HG02870 (cell line): ENCODE measurements around the gene FEM1C.

Experiments used
- ATAC-seq: cut with Tn5 transposase; IDR thresholded peaks from one replicate; pipeline ENCODE4 v1.9.1; 2021; ENCODE audit warnings: mild to moderate bottlenecking, moderate library complexity; ENCODE audit not compliant: unreplicated experiment

FEM1C gene, protein sequence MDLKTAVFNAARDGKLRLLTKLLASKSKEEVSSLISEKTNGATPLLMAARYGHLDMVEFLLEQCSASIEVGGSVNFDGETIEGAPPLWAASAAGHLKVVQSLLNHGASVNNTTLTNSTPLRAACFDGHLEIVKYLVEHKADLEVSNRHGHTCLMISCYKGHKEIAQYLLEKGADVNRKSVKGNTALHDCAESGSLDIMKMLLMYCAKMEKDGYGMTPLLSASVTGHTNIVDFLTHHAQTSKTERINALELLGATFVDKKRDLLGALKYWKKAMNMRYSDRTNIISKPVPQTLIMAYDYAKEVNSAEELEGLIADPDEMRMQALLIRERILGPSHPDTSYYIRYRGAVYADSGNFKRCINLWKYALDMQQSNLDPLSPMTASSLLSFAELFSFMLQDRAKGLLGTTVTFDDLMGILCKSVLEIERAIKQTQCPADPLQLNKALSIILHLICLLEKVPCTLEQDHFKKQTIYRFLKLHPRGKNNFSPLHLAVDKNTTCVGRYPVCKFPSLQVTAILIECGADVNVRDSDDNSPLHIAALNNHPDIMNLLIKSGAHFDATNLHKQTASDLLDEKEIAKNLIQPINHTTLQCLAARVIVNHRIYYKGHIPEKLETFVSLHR

DNA sequence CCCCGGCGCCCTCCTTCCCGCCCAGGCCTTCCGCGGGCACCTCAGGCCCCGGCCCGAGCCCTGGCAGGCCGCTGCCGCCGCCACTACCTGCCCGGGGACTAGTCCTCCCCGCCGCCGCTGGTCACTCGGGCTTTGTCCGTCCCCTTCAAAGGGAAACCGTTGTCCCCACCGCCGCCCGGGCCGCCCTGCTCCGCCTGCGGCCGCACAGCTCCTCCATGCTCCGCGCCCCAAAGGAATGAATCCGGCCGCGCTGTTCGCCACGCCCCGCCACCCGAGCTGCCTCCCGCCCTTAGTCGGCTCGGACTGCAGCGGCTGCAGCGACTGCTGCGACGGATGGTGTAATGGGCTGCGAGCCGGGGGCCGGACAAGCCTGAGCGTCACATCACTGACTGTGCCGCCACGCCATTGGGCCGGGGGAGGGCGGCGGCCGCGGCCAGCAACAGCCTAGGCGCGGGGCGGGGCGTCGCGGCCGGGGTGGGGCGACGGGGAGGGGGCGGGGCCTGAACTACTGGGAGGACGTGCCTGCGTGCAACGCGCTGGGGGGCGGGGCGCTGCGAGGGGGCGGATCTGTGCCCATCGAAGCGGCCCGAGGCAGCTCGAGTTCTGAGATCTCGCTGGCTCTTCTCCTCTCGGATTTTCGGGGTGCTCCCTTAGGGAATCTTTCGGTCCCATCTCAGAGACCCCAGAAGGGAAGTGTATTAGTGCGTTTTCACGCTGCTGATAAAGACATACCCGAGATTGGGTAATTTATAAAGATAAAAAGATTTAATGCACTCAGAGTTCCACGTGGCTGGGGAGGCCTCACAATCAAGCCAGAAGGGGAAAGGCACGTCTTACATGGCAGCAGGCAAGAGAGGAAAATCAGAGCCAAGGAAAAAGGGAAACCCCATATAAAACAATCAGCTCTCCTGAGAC is at the start of gene FEM1C:
Gene FEM1C (minus strand): TSS at position 340 of the 915 bp plus-strand sequence. CDS start 1,282 bp downstream, outside the sequence.
- ATAC-seq, result peak; percentile 95

DNA sequence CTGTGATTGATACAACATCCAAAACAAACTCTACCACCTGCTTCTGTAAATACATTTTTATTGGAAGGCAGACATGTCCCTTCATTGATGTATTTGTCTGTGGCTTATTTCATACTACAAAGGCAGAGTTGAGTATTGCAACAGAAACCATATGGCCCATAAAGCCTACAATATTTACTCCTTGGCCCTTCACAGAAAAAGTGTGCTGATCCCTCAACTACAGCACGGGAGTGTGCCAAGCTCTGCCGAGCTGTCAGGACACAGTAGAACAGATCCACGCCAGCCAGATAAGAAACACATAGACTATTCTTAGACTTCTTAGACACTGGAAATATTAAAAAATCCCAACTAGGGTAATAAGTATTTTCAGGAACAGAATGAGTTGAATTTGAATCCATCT is 44.5 kb upstream of the FEM1C start:
- ATAC-seq, result no peak

DNA sequence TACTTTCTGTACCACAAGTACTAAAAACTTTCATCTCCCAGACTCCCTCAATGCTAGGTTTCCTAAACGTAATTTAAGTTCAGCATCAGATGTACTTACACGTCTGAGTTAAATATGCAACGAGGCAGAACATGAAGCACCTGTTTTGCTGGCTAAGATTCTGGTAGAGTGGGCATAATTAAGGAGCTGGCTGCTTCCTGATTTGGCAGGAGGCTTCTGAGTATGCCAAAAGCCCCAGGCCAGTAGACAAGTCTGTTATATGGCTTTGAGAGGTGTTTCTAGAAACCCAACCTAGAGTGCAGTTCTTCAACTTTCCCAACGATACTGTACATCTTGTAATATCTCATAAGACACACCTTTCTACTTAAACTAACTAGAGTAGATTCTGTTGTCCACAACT is 44.1 kb upstream of the FEM1C start:
- ATAC-seq, result no peak

DNA sequence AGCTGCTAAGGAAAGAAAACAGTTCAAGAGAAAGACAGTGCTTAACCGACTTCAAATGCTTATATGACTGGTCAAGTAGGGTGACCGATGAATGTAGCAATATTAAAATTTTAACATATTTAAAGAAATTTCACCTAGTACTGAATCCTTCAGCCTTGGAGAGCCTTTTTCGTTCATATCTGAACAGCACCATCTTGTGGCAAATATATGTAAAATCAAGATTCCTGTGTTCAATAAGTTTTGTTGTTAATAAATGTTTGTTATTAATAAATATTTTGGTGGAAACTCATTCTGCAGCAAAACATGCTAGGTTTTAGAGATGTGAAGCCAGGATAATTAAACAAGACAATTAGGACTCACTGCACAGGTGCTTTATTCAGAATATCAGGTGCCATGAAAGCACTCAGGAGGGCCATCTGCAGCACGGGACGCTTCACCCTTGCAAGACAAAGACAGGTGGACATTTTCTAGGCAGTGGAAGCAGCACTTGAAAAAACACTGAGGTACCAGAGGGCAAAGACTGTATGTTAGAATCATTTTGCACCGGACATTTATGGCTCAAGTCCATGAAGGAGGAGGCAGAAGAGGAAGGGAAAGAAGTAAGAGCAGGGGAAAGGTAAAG is 42.1 kb upstream of the FEM1C start:
- ATAC-seq, result no peak

DNA sequence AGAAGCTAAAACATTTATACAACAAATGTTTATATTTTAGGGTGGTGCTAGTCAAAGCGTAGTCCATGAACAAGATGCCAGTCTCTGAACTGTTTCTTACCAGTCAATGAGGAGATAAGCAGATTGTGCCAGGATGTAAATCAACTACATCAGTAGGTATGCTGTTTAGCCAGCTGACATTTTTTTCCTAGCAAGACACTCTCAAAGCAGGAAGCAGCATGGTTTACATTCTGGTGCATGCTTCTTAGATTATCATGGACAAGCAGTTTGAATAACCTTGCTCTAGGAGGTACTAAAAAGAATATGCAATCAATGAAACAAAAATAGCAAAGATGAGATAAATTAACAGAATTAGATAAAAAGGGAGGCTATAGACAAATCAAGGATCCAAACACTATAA is 40.7 kb upstream of the FEM1C start:
- no peak for ATAC-seq

DNA sequence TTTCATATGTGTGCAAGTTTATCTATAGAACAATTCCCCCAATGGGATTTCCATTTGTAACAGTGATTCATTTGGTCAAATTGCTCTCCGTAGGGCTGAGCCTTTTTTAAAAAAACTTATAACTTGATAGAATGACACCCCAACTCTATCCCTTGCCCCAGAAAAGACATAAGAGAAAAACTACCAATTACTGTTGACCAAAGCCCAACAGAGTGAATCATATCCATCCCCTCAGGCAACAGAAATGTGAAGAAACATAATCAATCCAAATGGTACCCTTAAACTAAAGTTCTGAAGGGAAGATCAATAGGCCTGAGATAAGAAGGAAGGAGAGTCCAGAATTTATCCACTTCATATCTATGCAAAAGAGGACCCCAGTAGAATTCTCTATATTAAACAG is 39.9 kb upstream of the FEM1C start:
- ATAC-seq, result no peak

DNA sequence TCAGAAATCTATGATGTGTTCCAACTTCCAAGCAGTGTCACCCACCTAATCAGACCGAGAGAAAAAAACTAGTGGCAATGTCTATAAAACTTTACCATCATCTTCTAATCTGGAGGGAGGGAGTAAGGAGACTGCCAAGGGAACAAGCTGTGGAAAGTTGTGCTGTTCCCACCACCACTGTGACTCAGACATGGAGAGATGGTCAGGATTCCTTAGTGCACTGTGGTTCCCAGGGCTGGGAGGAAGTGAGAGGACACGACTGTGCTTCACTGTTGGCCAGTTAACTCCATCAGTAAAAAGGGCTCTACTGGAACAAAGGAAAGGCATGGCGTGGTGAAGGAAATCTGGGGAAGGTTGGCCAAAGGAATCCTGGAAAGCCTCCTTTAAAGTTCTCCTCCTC is 38.9 kb upstream of the FEM1C start:
- no peak for ATAC-seq

DNA sequence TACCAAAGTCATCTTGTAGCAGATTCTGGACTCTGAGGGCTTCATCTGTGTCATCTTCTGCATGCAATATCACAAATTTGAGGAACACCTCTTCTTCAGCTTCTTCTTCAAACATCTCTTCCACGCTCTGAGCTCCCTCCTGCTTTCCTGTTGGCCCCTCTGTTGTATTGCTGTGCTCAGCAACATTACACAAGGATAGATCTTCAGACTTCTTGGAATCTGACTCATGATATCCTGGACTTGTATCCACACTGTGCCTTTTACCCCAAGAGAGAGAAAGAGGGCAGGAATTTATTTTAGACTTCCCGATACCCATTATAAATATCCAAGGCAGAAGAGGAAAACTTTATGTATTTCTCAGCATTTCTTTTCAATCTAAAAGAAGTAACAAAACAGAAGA is 36.4 kb upstream of the FEM1C start:
- no peak for ATAC-seq

DNA sequence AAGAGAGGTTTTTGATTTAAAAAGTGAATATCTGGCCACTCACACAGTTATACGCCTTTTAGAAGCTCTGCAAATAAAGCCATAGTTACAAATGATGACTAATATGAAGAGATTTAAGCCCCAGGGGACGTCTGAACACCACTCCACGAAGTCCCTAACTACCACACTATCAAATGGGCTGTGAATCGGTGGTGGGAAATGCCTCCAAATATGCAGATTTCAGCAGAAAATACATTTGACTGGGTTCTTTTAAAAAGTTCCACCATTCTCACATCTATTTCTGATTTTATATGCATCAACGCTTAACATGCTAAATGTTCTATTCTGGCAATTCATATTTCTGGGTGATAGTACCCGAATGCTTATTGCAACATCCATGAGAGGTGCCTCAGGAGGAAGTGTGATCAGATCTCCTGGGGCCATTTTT is 35.2 kb upstream of the FEM1C start:
- peak; percentile 56 for ATAC-seq

DNA sequence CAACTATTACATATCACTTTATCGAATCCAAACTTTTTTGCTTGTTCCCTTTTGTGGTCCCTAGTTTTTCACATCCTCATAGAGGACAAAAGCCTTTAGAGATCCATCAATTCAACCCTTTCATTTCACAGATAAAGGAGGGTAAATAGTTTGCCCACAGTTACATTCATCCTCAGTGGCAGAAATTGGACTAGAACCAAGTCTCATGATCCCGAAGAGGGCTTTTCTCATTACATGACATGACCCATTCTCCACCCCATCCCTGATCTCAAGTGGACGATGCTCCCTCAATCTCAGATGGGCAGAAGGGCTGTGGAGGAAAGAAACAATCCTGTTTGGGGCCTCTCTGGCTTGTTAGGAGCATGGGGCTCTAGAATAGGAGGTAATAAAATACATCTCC is 34.6 kb upstream of the FEM1C start:
- ATAC-seq, result no peak

DNA sequence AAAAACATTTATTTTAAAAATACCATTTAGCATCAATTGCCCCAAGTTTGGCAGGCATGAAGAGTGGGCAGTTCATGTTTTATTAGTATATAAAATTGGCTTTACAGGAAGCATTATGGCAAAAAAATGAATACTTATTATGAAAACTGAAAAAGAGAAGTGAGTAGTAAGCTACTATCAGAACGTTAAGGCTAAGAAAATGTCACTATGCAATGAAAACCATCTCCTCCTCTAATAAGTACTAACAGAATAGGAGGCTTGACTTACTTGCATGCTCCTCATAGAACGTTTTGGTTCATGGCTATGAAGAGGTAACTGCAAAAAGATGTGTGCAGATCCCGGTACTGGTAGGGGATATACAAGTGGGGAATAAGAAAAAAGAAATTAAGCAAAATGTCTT is 34.1 kb upstream of the FEM1C start:
- peak; percentile 39 for ATAC-seq

DNA sequence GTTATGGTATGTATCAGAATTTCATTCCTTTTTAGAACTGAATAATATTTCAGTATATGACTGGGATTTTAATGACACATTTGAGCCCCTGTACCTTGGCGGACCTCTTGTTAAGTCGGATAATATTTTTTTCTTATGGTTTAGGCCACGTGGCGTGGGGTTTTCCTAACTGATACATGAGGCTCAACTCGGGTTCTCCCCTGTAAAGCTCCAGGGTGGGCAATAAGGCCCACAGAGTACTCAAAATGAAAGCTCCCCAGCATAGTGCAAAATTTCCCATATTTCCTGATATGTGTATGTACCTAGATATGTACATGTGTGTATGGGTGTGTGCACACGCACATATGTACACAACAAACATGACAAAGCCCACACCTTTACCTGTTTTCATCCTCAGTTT is 33.2 kb upstream of the FEM1C start:
- ATAC-seq, result peak; percentile 26

DNA sequence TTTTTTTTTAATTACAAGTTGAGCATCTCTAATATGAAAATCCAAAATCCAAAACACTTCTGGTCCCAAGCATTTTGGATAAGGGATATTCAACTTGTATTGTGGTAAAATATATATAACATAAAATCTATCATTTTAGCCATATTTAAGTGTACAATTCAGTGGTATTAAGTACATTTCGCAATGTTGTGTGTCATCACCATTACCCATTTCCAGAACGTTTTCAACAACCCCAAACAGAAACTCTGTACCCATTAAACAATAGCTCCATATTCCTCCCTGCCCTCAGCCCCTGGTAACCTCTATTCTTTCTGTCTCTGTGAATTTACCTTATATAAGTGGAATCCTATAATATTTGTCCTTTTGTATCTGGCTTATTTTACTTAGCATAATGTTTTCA is 32.8 kb upstream of the FEM1C start:
- ATAC-seq, result no peak

DNA sequence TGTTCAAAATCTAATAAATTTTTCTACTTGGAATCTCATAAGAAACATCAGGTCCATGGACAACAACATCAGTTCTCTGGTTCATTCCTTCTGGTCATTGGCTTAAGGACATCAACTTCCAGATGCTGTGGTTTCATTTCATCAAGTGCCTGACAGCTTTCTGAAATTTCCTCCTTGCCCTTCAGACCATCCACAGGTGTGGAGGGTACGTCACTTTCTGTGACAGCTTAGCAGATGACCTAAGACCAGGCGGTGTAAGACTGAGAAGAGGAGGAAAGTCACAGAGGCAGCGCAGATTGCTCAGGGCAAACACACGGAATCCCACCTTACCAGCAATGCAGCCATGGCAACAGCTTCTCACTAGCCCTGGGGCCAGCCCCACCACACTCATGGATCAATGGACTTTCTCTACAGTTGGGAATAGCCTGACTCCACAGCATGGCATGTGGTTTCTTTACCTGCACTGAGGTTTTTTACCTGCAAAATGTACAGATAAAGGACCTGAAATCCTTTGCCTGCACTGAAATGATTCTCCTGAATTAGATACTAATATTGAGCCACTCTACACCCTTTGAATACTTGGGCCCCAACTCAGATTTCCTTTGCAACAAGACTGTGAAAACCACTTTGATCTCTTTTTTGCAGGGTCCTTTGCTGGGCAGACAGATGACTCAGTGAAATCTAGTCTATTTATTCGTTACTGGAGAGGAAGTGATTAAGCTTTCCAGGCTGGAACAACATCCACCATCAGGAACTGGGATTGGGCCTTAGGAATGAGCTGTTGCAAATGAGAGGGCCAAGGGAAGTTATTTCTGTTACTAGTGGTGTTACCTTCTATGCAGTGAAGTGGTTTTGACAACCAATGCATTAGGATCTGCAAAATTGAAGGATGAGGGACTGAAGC is 30.8 kb upstream of the FEM1C start:
- ATAC-seq, result no peak

DNA sequence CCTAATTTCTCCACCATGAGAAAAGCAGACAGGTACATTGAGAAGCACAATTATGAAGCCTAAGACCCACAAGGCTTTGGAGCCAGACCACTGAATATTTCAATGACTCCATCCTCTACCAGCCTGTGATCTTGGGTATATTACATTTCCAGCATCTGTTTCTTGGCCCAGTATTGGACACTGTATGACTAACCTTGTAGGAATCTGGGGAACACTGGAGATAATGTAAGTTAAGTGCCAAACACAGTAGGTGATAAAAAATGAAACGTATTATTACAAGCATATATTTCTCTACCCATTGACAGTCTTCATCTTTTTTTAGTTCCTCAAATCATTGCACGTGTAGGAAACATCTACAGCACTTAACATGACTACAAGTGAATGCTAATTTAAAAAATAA is 28.6 kb upstream of the FEM1C start:
- no peak for ATAC-seq

DNA sequence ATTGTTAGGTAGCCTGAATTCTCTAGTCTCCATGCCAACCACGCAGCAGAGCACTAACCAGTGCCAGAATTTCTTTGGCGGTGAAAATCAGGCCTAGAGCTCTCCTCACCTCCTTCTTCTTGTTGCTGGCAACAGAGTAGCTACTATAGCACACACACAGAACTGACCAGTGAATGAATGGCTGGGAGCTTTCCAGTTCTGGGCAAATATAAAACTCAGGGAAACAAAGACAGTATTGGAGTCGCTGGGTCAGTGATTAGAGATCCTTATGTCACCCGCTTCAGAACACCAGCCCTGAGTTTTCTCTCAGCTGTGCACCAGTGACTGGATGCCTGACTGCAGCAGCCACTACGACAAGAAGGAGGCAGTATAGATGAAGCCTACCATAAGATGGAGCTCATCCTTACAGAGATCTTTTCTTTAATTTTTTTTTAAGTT is 26.9 kb upstream of the FEM1C start:
- ATAC-seq, result no peak

DNA sequence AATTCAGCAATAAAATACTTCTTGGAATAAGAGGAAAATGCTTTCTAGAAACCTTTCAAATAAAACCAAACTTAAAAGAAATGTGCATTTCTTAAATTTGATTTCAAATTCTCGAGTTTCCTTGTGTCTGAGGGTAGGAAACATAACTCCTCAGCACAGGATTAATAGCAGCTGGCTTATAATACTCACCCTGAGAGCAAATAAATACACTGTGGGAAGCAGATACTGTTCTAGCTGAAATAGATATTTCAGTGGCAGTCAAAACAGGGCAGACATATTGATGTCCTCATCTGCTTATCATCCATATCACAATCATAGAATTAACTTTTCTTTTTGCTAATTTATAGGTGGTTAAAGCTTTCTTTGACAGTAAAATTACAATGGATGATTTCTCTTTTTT is 24.1 kb upstream of the FEM1C start:
- no peak for ATAC-seq

DNA sequence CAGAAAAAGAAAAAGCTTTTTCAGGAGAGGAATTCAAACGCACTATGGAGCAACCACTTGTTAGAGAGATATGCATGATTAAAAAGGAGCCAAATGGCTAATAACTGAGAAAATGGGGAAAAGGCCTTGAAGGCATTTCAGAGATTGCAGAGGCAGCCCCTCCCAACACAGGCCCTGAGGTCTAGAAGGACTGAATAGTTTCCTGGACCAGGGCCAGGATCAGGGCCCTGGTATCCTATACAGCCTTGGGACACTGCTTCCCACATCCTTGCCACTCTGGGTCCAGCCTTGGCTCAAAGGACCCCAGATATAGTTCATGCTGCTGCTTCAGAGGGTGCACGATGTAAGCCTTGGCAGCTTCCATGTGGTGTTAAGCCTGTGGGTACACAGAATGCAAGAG is 20.7 kb upstream of the FEM1C start:
- no peak for ATAC-seq

DNA sequence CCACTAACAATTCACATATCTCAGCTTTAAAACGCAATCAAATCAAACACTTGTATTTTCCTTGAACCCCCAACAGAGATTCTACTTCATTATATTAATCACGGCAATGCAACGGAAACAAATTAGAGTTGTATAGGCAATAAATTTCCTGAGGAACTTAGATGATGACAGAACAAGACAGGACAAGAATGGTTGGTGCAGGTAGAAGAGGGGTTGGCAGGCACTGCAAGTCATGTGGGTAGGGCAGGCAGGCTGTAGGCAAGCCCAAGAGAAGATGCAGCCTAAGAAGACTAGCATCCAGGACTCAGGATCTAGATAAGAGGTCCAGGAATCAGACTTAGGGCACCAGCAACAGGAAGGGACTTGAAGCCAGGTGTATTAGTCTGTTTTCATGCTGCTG is 16.6 kb upstream of the FEM1C start:
- ATAC-seq, result no peak

DNA sequence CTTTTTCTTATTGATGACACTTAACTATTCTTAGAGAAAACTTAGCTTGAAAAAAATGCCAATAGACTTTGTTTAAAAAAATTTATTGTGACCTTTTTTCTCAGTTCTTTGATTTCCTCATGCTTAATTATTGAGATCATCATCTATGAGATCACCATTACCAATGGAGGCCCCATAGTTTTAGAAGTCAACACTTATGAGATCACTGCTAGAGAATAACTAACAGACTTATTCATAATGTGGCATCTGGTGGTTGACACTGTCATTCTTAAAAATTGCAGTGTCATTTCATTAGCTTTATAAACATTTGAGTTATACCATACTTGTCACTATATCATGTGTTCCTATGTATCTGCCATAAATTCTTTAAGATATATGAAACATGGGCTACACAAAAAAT is 14.9 kb upstream of the FEM1C start:
- ATAC-seq, result no peak
